Epithelial cell of esophagus (primary cell): ENCODE measurements around the gene LAMP1.
"Not testable (repeated sequence)": the region's sequence is repeated elsewhere in the genome, so short reads cannot be mapped to it uniquely, and the experiment has no call there.

Experiments
- DNase-seq: peaks from one replicate; pipeline ENCODE4 v3.0.0; 2010; ENCODE audit warnings: low read depth
- H3K4me3 ChIP-seq: 2 replicates; pipeline ENCODE4 v1.5.1; 2011; ENCODE audit warnings: mild to moderate bottlenecking, low read length, control low read depth
- CTCF ChIP-seq: IDR thresholded peaks from 2 replicates; pipeline ENCODE4 v1.5.1; 2011; ENCODE audit warnings: low read depth, mild to moderate bottlenecking, low read length, control low read depth, inconsistent platforms; ENCODE audit not compliant: insufficient read depth; ENCODE audit errors: missing control alignments

Gene LAMP1

DNA sequence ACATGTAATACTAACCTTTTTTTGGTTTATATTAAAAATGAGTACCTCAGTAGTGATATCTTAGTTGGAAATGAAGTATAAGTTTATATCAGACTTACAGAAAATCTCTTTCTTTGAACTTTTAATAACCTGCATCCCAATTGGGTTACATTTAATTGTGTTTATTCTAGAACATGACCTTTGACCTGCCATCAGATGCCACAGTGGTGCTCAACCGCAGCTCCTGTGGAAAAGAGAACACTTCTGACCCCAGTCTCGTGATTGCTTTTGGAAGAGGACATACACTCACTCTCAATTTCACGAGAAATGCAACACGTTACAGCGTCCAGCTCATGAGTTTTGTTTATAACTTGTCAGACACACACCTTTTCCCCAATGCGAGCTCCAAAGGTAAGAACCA is 12.4 kb downstream of the LAMP1 start:
- H3K4me3 ChIP-seq: no peak overlapping the region
- DNase-seq: no peak
- no peak for TF ChIP-seq CTCF

GRCh38 chr13:113314112-113314511 is 17.1 kb downstream of the LAMP1 start:
- H3K4me3 ChIP-seq, DNase-seq: not testable (repeated sequence)

DNA sequence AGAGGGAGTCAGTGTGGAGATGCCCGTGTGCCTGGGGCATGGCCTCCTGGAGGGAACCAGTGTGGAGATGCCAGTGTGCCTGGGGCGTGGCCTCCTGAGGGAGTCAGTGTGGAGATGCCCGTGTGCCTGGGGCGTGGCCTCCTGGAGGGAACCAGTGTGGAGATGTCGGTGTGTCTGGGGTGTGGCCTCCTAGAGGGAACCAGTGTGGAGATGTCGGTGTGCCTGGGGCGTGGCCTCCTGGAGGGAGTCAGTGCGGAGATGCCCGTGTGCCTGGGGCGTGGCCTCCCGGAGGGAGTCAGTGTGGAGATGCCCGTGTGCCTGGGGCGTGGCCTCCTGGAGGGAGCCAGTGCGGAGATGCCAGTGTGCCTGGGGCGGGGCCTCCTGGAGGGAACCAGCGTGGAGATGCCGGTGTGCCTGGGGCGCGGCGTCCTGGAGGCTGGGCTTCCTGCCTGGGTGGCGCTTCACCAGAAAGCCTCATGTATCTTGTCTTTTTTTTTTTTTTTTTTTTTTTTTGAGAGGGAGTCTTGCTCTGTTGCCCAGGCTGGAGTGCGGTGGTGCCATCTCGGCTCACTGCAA is 17.9 kb downstream of the LAMP1 start:
- not testable (repeated sequence) for DNase-seq

GRCh38 chr13:113315992-113316391 is 19.0 kb downstream of the LAMP1 start:
- no peak overlapping the region for H3K4me3 ChIP-seq
- DNase-seq: no peak
- TF ChIP-seq CTCF: no peak

More for the DNA sequence above, 17.9 kb downstream of the LAMP1 start:
- not testable (repeated sequence) for H3K4me3 ChIP-seq

- DNase-seq: no peak
- H3K4me3 ChIP-seq: no peak overlapping the region
- no peak for TF ChIP-seq CTCF
Measured at GRCh38 chr13:113317031-113317430, 20.0 kb downstream of the LAMP1 start.

GRCh38 chr13:113318956-113319355 is 21.9 kb downstream of the LAMP1 start:
- no peak overlapping the region for H3K4me3 ChIP-seq
- DNase-seq: no peak
- TF ChIP-seq CTCF: no peak

- no peak overlapping the region for H3K4me3 ChIP-seq
- DNase-seq: no peak
- no peak for TF ChIP-seq CTCF
Measured at GRCh38 chr13:113319371-113319770, 22.3 kb downstream of the LAMP1 start.

GRCh38 chr13:113320226-113320875 is 23.3 kb downstream of the LAMP1 start:
- no peak for DNase-seq
- no peak for TF ChIP-seq CTCF
- H3K4me3 ChIP-seq: no peak overlapping the region
